Effector memory CD8-positive, alpha-beta T cell (primary cell): ENCODE results near the gene NLGN2.

Experiments
- ATAC-seq: fragments of 150-1000 bp; cut with Tn5 transposase; replicated peaks from 2 replicates; pipeline ENCODE4 v1.10.0; 2021; ENCODE audit warnings: mild to moderate bottlenecking, moderate library complexity
- DNase-seq, 3 experiments: peaks; one replicate each; pipeline ENCODE4 v3.0.0; 2021
- H3K27ac Mint-ChIP-seq, 2 donors: one replicate each; pipeline ENCODE4 v1.8.0; 2022; ENCODE audit warnings: mild to moderate bottlenecking in 2 of 2, mixed read lengths in 2 of 2, moderate library complexity in 2 of 2
- H3K27me3 Mint-ChIP-seq, 2 donors: one replicate each; pipeline ENCODE4 v1.8.0; 2022; ENCODE audit warnings: mixed read lengths in 2 of 2
- H3K36me3 Mint-ChIP-seq: one replicate; pipeline ENCODE4 v1.8.0; 2022; ENCODE audit warnings: mild to moderate bottlenecking, moderate library complexity, mixed read lengths; ENCODE audit not compliant: insufficient read depth
- H3K4me1 Mint-ChIP-seq, 2 donors: one replicate each; pipeline ENCODE4 v1.8.0; 2022; ENCODE audit warnings: low read depth in 2 of 2, mixed read lengths in 2 of 2
- H3K4me3 Mint-ChIP-seq, 2 donors: one replicate each; pipeline ENCODE4 v1.8.0; 2022; ENCODE audit warnings: mild to moderate bottlenecking in 2 of 2, mixed read lengths in 2 of 2, moderate library complexity in 2 of 2
- H3K9me3 Mint-ChIP-seq, 2 donors: one replicate each; pipeline ENCODE4 v1.8.0; 2022; ENCODE audit warnings: mixed read lengths in 2 of 2

NLGN2 gene

DNA sequence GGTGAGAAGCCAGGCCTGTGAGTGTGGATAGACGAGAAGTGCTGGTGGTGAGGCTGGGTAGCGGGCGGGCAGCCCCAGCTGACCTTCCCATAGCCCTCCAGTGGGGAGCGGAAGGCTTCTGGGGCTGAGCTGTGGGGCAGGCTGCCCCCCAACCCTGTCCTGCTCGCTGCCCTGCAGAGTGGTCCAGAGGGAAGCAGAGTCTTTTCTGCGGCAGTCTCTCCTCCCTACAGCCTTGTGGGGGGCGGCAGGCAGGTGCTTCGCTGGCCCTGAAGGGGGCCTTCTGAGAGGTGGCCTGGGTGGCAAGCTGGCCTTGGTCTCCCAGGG lies 3.7 kb downstream of the NLGN2 start:
- Mint-ChIP-seq H3K4me1 (peaks cover under 1 to 3% of the 10 kb centered on the region in 2 donors), H3K36me3 (peaks cover 7% of the 10 kb centered on the region), H3K27me3 (no peaks in the 10 kb centered on the region), H3K9me3 (no peaks in the 10 kb centered on the region), H3K27ac (no peak overlapping the region), H3K4me3 (no peak overlapping the region)
- no peak for ATAC-seq
- no peak for DNase-seq

DNA sequence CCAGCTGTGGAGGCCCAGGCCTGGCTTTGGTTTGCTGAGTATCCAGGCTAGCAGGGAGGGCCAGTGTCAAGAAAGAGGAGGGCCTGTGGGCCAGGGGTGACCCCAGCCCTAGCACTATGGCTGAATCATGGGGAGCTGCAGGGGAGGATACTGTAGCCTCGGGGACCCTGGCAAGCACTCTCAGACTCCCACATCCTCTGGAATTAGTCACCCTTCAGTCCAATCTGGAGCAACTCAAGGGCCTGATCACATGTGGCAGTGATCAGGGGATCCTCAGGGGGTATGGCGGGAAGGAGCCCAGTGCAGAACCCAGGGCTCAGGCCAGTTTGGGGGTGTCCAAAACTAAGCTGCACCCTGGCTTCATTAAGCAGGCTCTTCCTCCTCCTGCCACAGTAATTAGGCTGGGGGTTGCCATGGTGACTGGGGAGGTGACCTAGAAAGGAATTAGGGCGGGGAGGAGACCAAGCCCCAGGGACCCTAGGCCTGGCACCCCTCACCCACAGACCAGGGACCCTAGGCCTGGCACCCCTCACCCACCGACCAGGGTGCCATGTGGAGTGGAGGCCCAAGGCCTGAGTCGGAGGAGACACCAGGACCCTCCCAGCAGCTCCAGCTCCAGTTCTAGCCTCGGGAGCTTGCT lies 5.8 kb downstream of the NLGN2 start:
- Mint-ChIP-seq H3K4me3 (no peak overlapping the region), H3K27ac (no peak overlapping the region), H3K36me3 (no peaks in the 10 kb centered on the region), H3K27me3 (peaks cover 0 to under 1% of the 10 kb centered on the region in 2 donors), H3K9me3 (no peaks in the 10 kb centered on the region), H3K4me1 (peaks cover 1 to 4% of the 10 kb centered on the region in 2 donors)
- ATAC-seq (no peak), DNase-seq (no peak)

- H3K36me3 Mint-ChIP-seq = no peaks in the 10 kb centered on the region
- no peaks in the 10 kb centered on the region for H3K9me3 Mint-ChIP-seq
- no peak overlapping the region for H3K4me3 Mint-ChIP-seq
- ATAC-seq = no peak
- DNase-seq = no peak
- H3K4me1 Mint-ChIP-seq = peaks cover 1 to 4% of the 10 kb centered on the region in 2 donors
- peaks cover 6 to 10% of the 10 kb centered on the region in 2 donors for H3K27me3 Mint-ChIP-seq
- H3K27ac Mint-ChIP-seq = no peak overlapping the region
Measured at GRCh38 chr17:7414837-7415236, 7.2 kb downstream of the NLGN2 start.

- DNase-seq (no peak), ATAC-seq (no peak)
- peaks cover 1 to 4% of the 10 kb centered on the region in 2 donors for H3K4me1 Mint-ChIP-seq
- no peak overlapping the region for H3K27ac Mint-ChIP-seq
- H3K4me3 Mint-ChIP-seq = no peak overlapping the region
- no peaks in the 10 kb centered on the region for H3K36me3 Mint-ChIP-seq
- peaks cover 7 to 10% of the 10 kb centered on the region in 2 donors for H3K27me3 Mint-ChIP-seq
- no peaks in the 10 kb centered on the region for H3K9me3 Mint-ChIP-seq
Measured at GRCh38 chr17:7415784-7416183, 8.1 kb downstream of the NLGN2 start.

DNA sequence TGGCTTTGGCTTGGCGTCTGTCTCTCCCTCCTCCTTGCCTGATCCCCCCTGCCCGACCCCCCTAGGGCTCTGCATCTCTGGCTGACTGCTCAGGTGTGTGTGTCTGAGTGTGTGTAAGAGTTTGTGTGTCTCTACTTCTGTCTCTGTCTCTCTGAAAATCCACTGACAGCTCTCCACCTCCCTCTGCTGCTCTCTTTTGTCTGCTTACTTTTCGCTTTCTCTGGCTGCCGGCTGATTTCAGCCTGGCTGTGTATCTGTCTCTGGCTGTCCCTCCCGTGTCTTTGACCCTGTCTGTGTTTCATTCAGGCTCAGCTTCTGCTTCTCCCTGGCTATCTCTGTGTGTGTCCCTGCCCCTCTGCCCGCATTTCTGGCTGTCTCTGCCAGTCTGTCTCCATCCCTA lies 8.7 kb downstream of the NLGN2 start:
- peaks cover 7 to 10% of the 10 kb centered on the region in 2 donors for H3K27me3 Mint-ChIP-seq
- H3K9me3 Mint-ChIP-seq = no peaks in the 10 kb centered on the region
- ATAC-seq = no peak
- no peak overlapping the region for H3K4me3 Mint-ChIP-seq
- H3K36me3 Mint-ChIP-seq = no peaks in the 10 kb centered on the region
- H3K4me1 Mint-ChIP-seq = peaks cover 1 to 4% of the 10 kb centered on the region in 2 donors
- H3K27ac Mint-ChIP-seq = no peak overlapping the region
- DNase-seq = no peak

GRCh38 chr17:7417056-7417655 lies 9.5 kb downstream of the NLGN2 start:
- no peak overlapping the region for H3K4me3 Mint-ChIP-seq
- no peak for DNase-seq
- no peaks in the 10 kb centered on the region for H3K36me3 Mint-ChIP-seq
- no peak overlapping the region for H3K27ac Mint-ChIP-seq
- no peak for ATAC-seq
- H3K4me1 Mint-ChIP-seq = peaks cover 1 to 4% of the 10 kb centered on the region in 2 donors
- H3K9me3 Mint-ChIP-seq = no peaks in the 10 kb centered on the region
- peaks cover 7 to 10% of the 10 kb centered on the region in 2 donors for H3K27me3 Mint-ChIP-seq

- Mint-ChIP-seq H3K36me3 (no peaks in the 10 kb centered on the region), H3K4me1 (peaks cover 0 to 4% of the 10 kb centered on the region in 2 donors), H3K27ac (no peak overlapping the region)
Measured at GRCh38 chr17:7418472-7419152, 11.0 kb downstream of the NLGN2 start.

DNA sequence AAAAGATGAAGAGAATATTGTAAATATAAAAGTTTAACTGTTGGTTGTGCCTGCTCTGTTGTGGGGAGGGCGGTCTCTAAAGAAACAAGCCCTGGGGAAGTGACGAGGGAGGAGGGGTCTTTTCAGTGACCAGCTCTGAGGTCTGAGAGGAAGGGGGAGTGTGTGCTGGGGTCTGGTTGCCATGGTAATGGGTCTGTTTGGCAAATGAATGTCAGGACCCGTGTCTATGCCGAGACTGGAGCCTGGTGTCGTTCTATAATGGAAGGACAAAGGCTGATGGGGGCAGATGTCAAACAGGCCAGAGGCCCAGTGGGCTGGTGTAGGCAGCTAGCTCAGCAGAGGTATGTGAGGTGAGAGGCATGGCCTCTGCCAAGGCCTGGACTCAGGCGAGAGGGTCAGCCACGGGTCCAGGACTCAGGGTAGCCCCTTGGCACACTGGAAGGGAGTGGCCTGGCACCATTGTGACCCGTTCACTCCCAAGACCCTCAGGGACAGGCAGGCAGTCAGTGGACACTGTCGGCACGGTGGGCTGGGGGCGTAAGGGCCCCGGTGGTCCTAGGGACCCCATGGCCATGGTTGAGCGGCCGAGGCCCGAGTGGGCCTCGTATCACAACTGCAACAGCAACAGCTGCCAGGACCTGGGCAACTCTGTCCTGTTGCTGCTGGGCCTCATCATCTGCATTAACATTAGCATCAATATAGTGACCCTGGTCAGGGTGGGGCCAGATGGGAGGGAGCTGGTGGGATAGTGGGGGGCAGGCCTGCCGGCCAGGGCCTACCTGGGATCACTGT lies 12.4 kb downstream of the NLGN2 start, which contains the start of gene SPEM1:
SPEM1 (plus strand) TSS at position 506 of the 792 bp plus-strand sequence; CDS start at position 567, 61 bp downstream.
- H3K36me3 Mint-ChIP-seq = no peaks in the 10 kb centered on the region
- H3K27ac Mint-ChIP-seq = no peak within 1 kb of the TSS
- DNase-seq = no peak
- H3K27me3 Mint-ChIP-seq = peaks cover 7 to 10% of the 10 kb centered on the region in 2 donors
- H3K9me3 Mint-ChIP-seq = no peaks in the 10 kb centered on the region
- no peak for ATAC-seq
- H3K4me1 Mint-ChIP-seq = peaks cover 1 to 4% of the 10 kb centered on the region in 2 donors
- no peak within 1 kb of the TSS for H3K4me3 Mint-ChIP-seq

More at GRCh38 chr17:7418472-7419152, 11.0 kb downstream of the NLGN2 start:
- H3K27me3 Mint-ChIP-seq = peaks cover 7 to 10% of the 10 kb centered on the region in 2 donors
- no peak overlapping the region for H3K4me3 Mint-ChIP-seq
- no peaks in the 10 kb centered on the region for H3K9me3 Mint-ChIP-seq
- DNase-seq = no peak
- no peak for ATAC-seq

GRCh38 chr17:7421186-7421585 lies 13.5 kb downstream of the NLGN2 start:
- ATAC-seq (no peak), DNase-seq (no peak)
- Mint-ChIP-seq H3K4me3 (no peak overlapping the region), H3K27ac (no peak overlapping the region), H3K36me3 (no peaks in the 10 kb centered on the region), H3K9me3 (no peaks in the 10 kb centered on the region), H3K4me1 (peaks cover 1 to 4% of the 10 kb centered on the region in 2 donors), H3K27me3 (peaks cover 7 to 10% of the 10 kb centered on the region in 2 donors)

DNA sequence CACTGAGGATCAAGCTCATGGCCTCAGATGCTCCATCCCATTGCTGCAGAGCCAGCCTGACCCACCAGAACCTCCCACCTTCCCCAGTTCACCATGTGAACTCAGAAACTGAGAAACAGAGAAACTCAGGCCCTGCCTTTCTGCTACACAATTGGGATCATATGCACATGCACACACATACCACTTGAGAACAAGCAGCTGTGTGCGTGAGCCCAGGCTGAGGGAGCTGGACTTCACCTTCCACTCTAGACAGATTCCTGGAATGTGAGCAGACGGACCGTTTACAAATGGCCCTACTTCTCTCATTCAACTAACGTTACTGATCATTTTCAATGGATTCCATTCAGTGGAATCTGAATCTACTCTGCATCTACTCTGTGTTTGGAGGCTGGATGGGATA lies 16.0 kb downstream of the NLGN2 start:
- no peak overlapping the region for H3K4me3 Mint-ChIP-seq
- no peak for DNase-seq
- no peaks in the 10 kb centered on the region for H3K9me3 Mint-ChIP-seq
- no peaks in the 10 kb centered on the region for H3K36me3 Mint-ChIP-seq
- peaks cover 0 to 1% of the 10 kb centered on the region in 2 donors for H3K4me1 Mint-ChIP-seq
- H3K27ac Mint-ChIP-seq = peak overlapping the region in 1 of 2 donors; percentile 36
- no peak for ATAC-seq
- H3K27me3 Mint-ChIP-seq = peaks cover 7 to 8% of the 10 kb centered on the region in 2 donors

DNA sequence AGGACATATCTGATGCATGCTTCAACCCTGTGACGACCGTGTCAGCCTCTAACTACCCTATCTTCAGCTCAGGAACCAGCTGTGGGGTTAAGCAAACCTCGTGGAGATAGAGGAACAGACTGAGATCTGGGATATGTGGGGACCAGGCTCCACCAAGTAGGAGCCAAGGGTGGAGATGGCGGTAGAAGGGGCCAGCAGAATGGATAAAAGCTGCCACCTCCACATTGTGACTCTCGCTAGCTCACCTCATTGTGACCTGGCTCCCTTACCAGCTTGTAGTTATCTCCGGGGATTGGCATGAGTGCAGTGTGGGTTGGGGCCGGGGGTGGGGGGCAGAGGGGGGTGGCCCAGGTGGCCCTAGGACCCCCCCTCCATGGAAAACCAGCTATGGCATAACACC lies 17.7 kb downstream of the NLGN2 start, which contains the start of gene SPEM2:
SPEM2 (plus strand) TSS at position 301 of the 400 bp plus-strand sequence; CDS start at position 374, 73 bp downstream.
- Mint-ChIP-seq H3K27me3 (no peaks in the 10 kb centered on the region), H3K27ac (peak within 1 kb of the TSS in 1 of 2 donors; percentile 36)

DNA sequence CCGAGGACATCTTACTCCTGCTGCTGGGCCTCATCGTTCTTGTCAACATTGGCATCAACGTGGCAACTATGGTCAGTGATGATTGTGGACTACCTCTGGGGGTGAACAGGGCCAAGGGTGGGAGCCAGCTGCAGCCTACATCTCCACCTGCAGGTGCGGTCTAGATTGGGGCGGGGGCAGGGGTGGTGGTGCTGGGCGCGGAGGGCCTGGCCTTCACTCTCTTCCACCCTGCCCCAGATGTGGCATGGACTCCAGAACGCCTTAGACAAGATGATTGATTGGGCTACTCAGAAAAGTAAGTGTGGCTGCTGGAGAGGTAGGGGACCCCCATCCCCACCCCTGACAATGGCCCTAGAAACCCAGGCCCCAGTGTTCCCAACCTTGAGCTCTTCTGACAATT lies 18.1 kb downstream of the NLGN2 start:
- Mint-ChIP-seq H3K4me3 (no peak overlapping the region), H3K9me3 (no peaks in the 10 kb centered on the region), H3K36me3 (no peaks in the 10 kb centered on the region), H3K27ac (no peak overlapping the region), H3K4me1 (peaks cover 0 to 1% of the 10 kb centered on the region in 2 donors), H3K27me3 (no peaks in the 10 kb centered on the region)
- DNase-seq (no peak), ATAC-seq (no peak)

More for the DNA sequence above, 17.7 kb downstream of the NLGN2 start, which contains the start of gene SPEM2:
- ATAC-seq (no peak), DNase-seq (no peak)
- Mint-ChIP-seq H3K4me1 (peaks cover 0 to 1% of the 10 kb centered on the region in 2 donors), H3K9me3 (no peaks in the 10 kb centered on the region), H3K4me3 (no peak within 1 kb of the TSS), H3K36me3 (no peaks in the 10 kb centered on the region)

DNA sequence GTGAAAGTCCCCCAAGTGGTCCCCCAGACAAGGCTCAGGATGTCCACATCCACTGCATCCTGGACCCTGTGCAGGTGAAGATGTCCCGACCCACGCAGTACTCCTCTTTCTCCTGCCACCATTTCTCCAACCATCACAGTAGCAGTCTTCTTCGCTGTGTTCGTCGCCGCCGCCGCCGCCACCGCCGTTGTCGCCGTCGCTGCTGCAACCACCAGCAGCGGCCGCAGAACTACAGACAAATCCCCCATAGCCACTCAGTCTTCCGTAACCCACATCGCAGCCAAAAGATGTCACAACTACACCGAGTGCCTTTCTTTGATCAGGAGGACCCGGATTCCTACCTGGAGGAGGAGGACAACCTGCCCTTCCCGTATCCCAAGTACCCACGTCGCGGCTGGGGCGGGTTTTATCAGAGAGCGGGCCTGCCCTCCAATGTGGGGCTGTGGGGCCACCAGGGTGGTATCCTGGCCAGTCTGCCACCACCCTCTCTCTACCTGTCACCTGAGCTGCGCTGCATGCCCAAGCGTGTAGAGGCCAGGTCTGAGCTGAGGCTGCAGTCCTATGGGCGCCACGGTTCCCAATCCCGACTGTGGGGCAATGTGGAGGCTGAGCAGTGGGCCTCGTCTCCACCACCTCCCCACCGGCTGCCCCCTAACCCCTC lies 18.7 kb downstream of the NLGN2 start:
- H3K36me3 Mint-ChIP-seq = no peaks in the 10 kb centered on the region
- H3K27ac Mint-ChIP-seq = no peak overlapping the region
- no peaks in the 10 kb centered on the region for H3K9me3 Mint-ChIP-seq
- ATAC-seq (no peak), DNase-seq (no peak)
- H3K4me1 Mint-ChIP-seq = peaks cover 0 to 1% of the 10 kb centered on the region in 2 donors
- no peaks in the 10 kb centered on the region for H3K27me3 Mint-ChIP-seq
- H3K4me3 Mint-ChIP-seq = no peak overlapping the region
